Activated CD8-positive, alpha-beta memory T cell treated with anti-CD3 and anti-CD28 coated beads, Interleukin-2, amount 50 U/mL, for 1 hour (primary cell): ENCODE measurements around the gene ACP2.
A peak's percentile ranks its signal among the peaks of the same experiment; 100 is the strongest.

Source experiments
- DNase-seq: peaks from one replicate; pipeline ENCODE4 v3.0.0-alpha.2; 2020; ENCODE audit errors: extremely low read depth

The ACP2 gene

DNA sequence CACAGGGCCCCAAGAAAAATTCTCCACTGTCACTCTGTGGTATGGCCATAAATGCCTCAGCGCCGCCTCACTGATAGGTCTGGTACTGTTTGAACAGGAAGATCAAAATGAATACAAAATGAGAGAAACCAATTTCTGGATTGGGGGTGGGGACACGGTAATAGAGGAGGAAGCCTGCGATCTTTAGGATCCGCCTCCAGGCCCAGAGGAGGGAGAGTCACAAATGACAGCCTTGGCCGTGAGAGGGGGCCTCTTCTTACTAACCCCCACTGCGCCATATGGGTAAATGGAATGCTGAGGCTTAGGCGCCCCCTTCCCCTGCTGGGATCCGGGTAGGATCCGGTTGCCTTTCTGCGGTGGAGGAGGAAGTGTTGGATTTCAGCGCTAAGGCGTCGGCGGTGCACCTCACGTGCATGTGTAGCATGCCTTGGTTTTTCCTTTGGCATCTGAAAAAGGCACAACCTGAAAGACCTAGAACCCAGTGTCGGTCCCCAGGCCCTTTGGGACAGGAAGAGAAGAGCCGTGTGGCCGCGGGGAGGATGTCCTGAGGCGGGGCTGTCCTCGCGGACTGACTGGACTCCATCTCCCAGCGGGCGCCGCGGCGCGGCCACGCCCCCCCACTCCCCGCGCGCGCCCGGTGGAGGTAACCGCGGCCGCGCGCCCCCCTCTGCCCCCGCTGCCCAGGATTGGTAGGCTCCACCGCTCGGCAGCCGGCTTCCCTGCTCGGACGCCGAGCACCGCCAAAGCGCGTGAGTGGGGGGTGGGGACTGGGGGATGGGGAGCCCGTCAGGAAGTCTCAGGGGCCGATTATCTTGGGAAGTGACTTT is 20.6 kb upstream of the ACP2 start:
- DNase-seq = peak; percentile 45

- DNase-seq = no peak
Observed at GRCh38 chr11:47268448-47269001, 19.9 kb upstream of the ACP2 start.

GRCh38 chr11:47267876-47268275 is 19.3 kb upstream of the ACP2 start:
- DNase-seq = no peak

GRCh38 chr11:47264521-47264920 is 15.9 kb upstream of the ACP2 start:
- no peak for DNase-seq

DNA sequence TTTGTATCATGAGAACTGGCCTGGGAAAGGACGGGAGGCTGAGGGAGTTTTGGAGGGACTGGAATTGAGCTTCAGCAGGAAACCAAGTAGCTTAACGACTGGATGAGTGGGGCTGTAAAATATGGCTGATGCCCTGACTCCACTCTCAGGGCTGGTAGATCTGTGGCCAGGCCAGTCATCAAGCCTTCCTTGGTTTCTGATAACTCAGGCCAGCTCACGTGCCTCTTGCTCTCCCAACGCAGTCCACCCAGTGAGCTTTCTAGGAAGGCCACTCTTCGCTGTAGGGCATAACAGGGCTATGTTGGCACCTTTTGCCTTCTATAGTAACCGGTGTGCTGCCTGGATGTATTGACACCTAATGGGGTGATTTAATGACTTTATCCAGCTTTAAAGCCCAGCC is 15.5 kb upstream of the ACP2 start:
- DNase-seq = no peak

GRCh38 chr11:47261291-47261800 is 12.7 kb upstream of the ACP2 start:
- DNase-seq = no peak

GRCh38 chr11:47260366-47260765 is 11.8 kb upstream of the ACP2 start:
- DNase-seq = no peak

GRCh38 chr11:47259232-47259977 is 10.8 kb upstream of the ACP2 start:
- no peak for DNase-seq

DNA sequence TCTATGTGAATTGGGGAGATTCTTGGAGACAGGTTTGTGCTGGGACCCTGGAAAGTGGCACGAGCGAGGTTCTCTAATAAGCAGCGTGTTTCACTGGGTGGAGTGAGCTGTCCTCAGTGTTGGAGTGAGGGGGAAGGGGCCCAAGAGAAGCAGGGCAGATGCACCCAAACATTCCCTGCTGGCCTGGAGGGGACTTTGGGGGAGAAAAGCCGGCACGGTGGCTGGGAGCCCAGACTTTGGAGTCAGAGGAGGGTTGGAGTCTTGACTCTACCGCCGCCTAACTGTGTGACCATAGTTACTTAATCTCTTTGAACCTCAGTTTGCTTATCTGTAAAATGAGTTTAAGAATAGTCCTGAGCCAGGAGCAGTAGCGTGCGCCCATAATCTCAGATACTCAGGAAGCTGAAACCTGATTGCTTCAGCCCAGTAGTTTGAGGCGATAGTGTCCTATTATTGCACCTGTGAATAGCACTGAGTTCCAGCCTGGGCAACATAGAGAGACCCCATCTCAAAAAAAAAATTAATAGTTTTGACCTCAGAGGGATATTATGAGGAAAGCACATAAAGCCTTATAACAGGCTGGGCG is 9.8 kb upstream of the ACP2 start:
- DNase-seq = no peak

DNA sequence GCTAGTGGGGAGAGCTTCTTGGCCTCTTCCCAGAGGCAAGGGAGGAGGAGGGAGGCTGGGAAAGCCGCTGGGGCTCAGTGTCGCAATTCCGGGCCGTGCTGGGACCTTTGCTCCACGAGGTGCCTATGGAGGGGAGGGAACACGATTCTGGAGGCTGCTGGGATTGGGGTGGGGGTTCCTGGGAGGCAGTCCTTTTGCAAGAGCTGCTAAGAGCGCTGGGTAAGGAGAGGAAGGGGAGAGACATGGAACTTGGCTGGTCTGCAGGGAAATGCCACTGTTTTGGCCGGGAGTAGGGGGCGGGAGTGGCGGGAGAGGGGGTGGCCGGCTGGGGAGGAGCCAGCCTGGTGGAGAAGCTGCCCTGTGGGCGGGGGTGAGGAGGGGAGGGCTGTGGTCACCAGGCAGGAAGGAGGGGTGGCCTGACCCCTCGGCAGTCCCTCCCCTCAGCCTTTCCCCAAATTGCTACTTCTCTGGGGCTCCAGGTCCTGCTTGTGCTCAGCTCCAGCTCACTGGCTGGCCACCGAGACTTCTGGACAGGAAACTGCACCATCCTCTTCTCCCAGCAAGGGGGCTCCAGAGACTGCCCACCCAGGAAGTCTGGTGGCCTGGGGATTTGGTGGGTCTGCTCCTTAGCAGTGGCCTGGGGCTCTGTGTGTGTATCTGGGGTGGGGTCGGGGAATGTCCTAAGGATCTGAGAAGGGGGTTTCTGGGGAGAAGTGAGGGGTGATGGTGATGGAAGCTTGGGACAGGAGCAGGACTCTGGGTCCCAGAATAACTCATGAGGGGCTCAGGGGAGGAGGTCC is 9.1 kb upstream of the ACP2 start, which contains the start of gene NR1H3:
Gene NR1H3 (plus strand): TSS at position 480 of the 800 bp plus-strand sequence. CDS start 1,221 bp downstream, outside the sequence.
- DNase-seq = no peak

DNA sequence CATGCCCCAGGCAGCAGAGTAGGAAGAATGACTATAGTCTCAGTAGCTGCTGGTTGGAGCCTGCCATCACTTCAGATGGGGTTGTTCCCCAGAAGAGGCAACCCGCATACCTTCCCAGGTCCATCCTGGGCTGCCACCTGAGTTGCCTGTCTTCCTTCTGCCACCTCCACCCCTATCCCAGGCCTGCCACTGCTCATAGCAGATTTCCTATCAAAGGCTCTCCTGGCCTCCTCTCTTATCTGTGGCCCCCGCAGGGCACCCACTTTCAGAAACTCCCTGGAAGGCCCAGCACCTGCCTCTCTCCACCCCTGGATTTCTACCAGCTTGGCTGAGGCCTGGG is 8.5 kb upstream of the ACP2 start:
- no peak for DNase-seq

- DNase-seq = no peak
Observed at GRCh38 chr11:47256374-47256773, 7.8 kb upstream of the ACP2 start.

- DNase-seq = no peak
Observed at GRCh38 chr11:47254386-47254785, 5.8 kb upstream of the ACP2 start.

- no peak for DNase-seq
Observed at GRCh38 chr11:47253660-47254059, 5.0 kb upstream of the ACP2 start.

DNA sequence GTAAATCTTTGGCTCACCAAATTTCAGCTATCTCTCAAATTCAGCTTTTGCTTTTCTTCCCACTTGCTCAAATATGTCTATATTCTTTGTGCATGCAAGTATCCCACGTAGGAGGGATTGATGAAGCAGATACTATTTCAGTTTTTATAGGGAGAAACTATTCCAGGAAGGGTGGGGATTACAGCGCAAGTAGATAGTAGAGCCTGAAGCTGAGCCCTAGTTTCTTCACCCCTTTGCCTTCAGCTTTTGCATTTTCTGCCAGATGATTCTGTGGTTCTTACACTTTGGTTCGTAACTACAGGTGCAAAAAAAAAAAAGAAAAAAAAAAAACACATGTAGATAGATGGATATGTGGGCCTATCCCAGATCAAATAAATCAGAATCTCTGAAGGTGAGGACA is 3.1 kb upstream of the ACP2 start:
- DNase-seq = no peak

DNA sequence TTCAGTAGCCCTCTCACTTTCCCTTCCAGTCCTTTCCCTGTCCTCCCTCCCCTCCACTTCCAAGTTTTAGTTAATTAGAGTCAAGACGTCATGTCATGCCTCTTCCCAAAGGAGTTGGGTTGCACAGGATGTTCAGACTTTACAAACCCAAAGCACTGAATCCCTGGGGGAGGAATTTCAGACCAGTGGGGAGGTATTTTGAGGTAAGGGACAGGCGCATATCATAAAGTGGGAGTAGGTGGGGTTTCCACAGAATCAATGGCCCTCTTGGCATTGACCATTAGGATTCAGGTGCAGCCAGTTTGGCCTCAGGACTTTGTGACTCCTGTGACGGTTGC is 733 bp upstream of the ACP2 start:
- DNase-seq = no peak

DNA sequence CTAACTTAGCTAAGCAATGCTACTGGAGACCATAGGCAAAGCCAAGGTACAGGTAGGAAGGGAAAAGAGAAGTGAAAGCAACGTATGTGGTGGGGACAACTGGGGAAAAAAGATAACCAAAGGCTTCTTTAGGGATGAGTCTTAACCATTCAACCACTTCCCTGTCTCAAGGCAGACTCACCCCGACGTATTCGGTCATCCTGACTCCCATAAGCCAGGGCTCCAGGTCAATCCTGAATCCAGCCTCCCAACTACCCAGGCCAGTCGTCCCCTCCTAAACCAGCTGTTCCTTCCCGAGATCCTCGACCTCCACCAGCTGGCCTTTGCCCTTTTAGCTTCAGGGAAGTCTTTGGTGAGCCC is 330 bp downstream of the ACP2 start:
- no peak for DNase-seq

GRCh38 chr11:47247502-47247901 is 1.1 kb downstream of the ACP2 start:
- no peak for DNase-seq

- no peak for DNase-seq
Observed at GRCh38 chr11:47245611-47246357, 2.8 kb downstream of the ACP2 start.

GRCh38 chr11:47244448-47245350 is 3.9 kb downstream of the ACP2 start:
- DNase-seq = no peak
